Central memory CD8-positive, alpha-beta T cell (primary cell): ENCODE data around the gene RNU2-63P.
"Not testable (repeated sequence)": the region's sequence is repeated elsewhere in the genome, so short reads cannot be mapped to it uniquely, and the experiment has no call there.

ENCODE experiments used
- ATAC-seq: fragments of 150-1000 bp; cut with Tn5 transposase; replicated peaks from 2 replicates; pipeline ENCODE4 v1.10.0; 2022; ENCODE audit warnings: mild to moderate bottlenecking, moderate FRiP score, moderate number of reproducible peaks; ENCODE audit not compliant: poor library complexity, severe bottlenecking; ENCODE audit errors: extremely low read depth
- DNase-seq, 2 donors: peaks; one replicate each; pipeline ENCODE4 v3.0.0; 2021; ENCODE audit warnings: low spot score in 2 of 2
- H3K27ac Mint-ChIP-seq: one replicate; pipeline ENCODE4 v1.8.0; 2022; ENCODE audit warnings: low read depth, mild to moderate bottlenecking, moderate library complexity, mixed read lengths
- H3K27me3 Mint-ChIP-seq: one replicate; pipeline ENCODE4 v1.8.0; 2022; ENCODE audit warnings: mixed read lengths
- H3K36me3 Mint-ChIP-seq: one replicate; pipeline ENCODE4 v1.8.0; 2022; ENCODE audit warnings: mild to moderate bottlenecking, moderate library complexity, mixed read lengths; ENCODE audit not compliant: insufficient read depth
- H3K4me1 Mint-ChIP-seq: one replicate; pipeline ENCODE4 v1.8.0; 2022; ENCODE audit warnings: mixed read lengths
- H3K4me3 Mint-ChIP-seq: one replicate; pipeline ENCODE4 v1.8.0; 2022; ENCODE audit warnings: mild to moderate bottlenecking, moderate library complexity, mixed read lengths
- H3K9me3 Mint-ChIP-seq: one replicate; pipeline ENCODE4 v1.8.0; 2022; ENCODE audit warnings: mixed read lengths

RNU2-63P gene

GRCh38 chr2:88018909-88019308 is 2.6 kb upstream of the RNU2-63P start:
- ATAC-seq, result no peak
- peaks cover 19% of the 10 kb centered on the region for H3K4me1 Mint-ChIP-seq

GRCh38 chr2:88018077-88018805 is 1.9 kb upstream of the RNU2-63P start:
- not testable (repeated sequence) for H3K9me3 Mint-ChIP-seq, DNase-seq
- peak overlapping the region; percentile 57 for H3K27ac Mint-ChIP-seq

More at GRCh38 chr2:88018909-88019308, 2.6 kb upstream of the RNU2-63P start:
- Mint-ChIP-seq H3K27ac (no peak overlapping the region), H3K27me3 (no peaks in the 10 kb centered on the region), H3K4me3 (no peak overlapping the region), H3K9me3 (no peaks in the 10 kb centered on the region), H3K36me3 (peaks cover 14% of the 10 kb centered on the region)
- no peak for DNase-seq

GRCh38 chr2:88017780-88018038 is 1.4 kb upstream of the RNU2-63P start:
- DNase-seq, H3K27me3 Mint-ChIP-seq, H3K9me3 Mint-ChIP-seq, ATAC-seq: not testable (repeated sequence)
- peaks cover 14% of the 10 kb centered on the region for H3K36me3 Mint-ChIP-seq
- peaks cover 19% of the 10 kb centered on the region for H3K4me1 Mint-ChIP-seq
- peak overlapping the region; percentile 57 for H3K27ac Mint-ChIP-seq
- H3K4me3 Mint-ChIP-seq, result peak overlapping the region; percentile 88

More at GRCh38 chr2:88018077-88018805, 1.9 kb upstream of the RNU2-63P start:
- not testable (repeated sequence) for ATAC-seq, H3K27me3 Mint-ChIP-seq
- H3K4me3 Mint-ChIP-seq, result peak overlapping the region; percentile 88
- peaks cover 19% of the 10 kb centered on the region for H3K4me1 Mint-ChIP-seq
- H3K36me3 Mint-ChIP-seq, result peaks cover 14% of the 10 kb centered on the region

GRCh38 chr2:88016960-88017779 is 823 bp upstream of the RNU2-63P start:
- peaks cover 19% of the 10 kb centered on the region for H3K4me1 Mint-ChIP-seq
- peaks cover 14% of the 10 kb centered on the region for H3K36me3 Mint-ChIP-seq
- H3K27ac Mint-ChIP-seq, result peak overlapping the region; percentile 98
- ATAC-seq (peak; percentile 68), DNase-seq (no peak)
- H3K27me3 Mint-ChIP-seq, result no peaks in the 10 kb centered on the region
- peak overlapping the region; percentile 88 for H3K4me3 Mint-ChIP-seq
- H3K9me3 Mint-ChIP-seq, result no peaks in the 10 kb centered on the region

GRCh38 chr2:88011011-88011410 is 5.3 kb downstream of the RNU2-63P start:
- no peaks in the 10 kb centered on the region for H3K36me3 Mint-ChIP-seq
- no peak overlapping the region for H3K27ac Mint-ChIP-seq
- DNase-seq, result no peak
- no peak overlapping the region for H3K4me3 Mint-ChIP-seq
- H3K9me3 Mint-ChIP-seq, result no peaks in the 10 kb centered on the region
- no peak for ATAC-seq
- H3K4me1 Mint-ChIP-seq, result peaks cover under 1% of the 10 kb centered on the region
- H3K27me3 Mint-ChIP-seq, result no peaks in the 10 kb centered on the region

GRCh38 chr2:88010136-88010535 is 6.2 kb downstream of the RNU2-63P start:
- Mint-ChIP-seq H3K9me3 (no peaks in the 10 kb centered on the region), H3K27me3 (no peaks in the 10 kb centered on the region), H3K4me3 (no peak overlapping the region), H3K27ac (no peak overlapping the region), H3K36me3 (no peaks in the 10 kb centered on the region), H3K4me1 (no peaks in the 10 kb centered on the region)
- DNase-seq (no peak), ATAC-seq (no peak)

- Mint-ChIP-seq H3K9me3 (no peaks in the 10 kb centered on the region), H3K4me3 (no peak overlapping the region), H3K27ac (no peak overlapping the region), H3K36me3 (no peaks in the 10 kb centered on the region), H3K27me3 (no peaks in the 10 kb centered on the region), H3K4me1 (no peaks in the 10 kb centered on the region)
- no peak for ATAC-seq
- no peak for DNase-seq
Observed at GRCh38 chr2:88006912-88007439, 9.4 kb downstream of the RNU2-63P start.

GRCh38 chr2:88005776-88006175 is 10.6 kb downstream of the RNU2-63P start:
- Mint-ChIP-seq H3K27ac (no peak overlapping the region), H3K9me3 (no peaks in the 10 kb centered on the region)

GRCh38 chr2:88003074-88003755 is 13.1 kb downstream of the RNU2-63P start:
- ATAC-seq (no peak), DNase-seq (no peak)
- no peak overlapping the region for H3K4me3 Mint-ChIP-seq

More at GRCh38 chr2:88005776-88006175, 10.6 kb downstream of the RNU2-63P start:
- Mint-ChIP-seq H3K27me3 (no peaks in the 10 kb centered on the region), H3K4me3 (no peak overlapping the region), H3K36me3 (no peaks in the 10 kb centered on the region), H3K4me1 (no peaks in the 10 kb centered on the region)
- ATAC-seq (no peak), DNase-seq (no peak)

GRCh38 chr2:88002359-88002707 is 14.0 kb downstream of the RNU2-63P start:
- no peaks in the 10 kb centered on the region for H3K9me3 Mint-ChIP-seq
- no peaks in the 10 kb centered on the region for H3K27me3 Mint-ChIP-seq
- H3K36me3 Mint-ChIP-seq, result no peaks in the 10 kb centered on the region
- no peak for ATAC-seq
- no peak for DNase-seq
- no peak overlapping the region for H3K27ac Mint-ChIP-seq
- H3K4me1 Mint-ChIP-seq, result no peaks in the 10 kb centered on the region
- H3K4me3 Mint-ChIP-seq, result no peak overlapping the region

More at GRCh38 chr2:88003074-88003755, 13.1 kb downstream of the RNU2-63P start:
- Mint-ChIP-seq H3K4me1 (no peaks in the 10 kb centered on the region), H3K27ac (no peak overlapping the region), H3K9me3 (no peaks in the 10 kb centered on the region), H3K36me3 (no peaks in the 10 kb centered on the region), H3K27me3 (no peaks in the 10 kb centered on the region)

GRCh38 chr2:88000474-88000873 is 15.9 kb downstream of the RNU2-63P start:
- ATAC-seq, H3K4me3 Mint-ChIP-seq, H3K9me3 Mint-ChIP-seq, H3K27ac Mint-ChIP-seq, DNase-seq, H3K36me3 Mint-ChIP-seq, H3K27me3 Mint-ChIP-seq, H3K4me1 Mint-ChIP-seq: not testable (repeated sequence)

- no peak for ATAC-seq
- Mint-ChIP-seq H3K36me3 (no peaks in the 10 kb centered on the region), H3K4me1 (no peaks in the 10 kb centered on the region), H3K27me3 (no peaks in the 10 kb centered on the region), H3K27ac (no peak overlapping the region), H3K9me3 (no peaks in the 10 kb centered on the region), H3K4me3 (no peak overlapping the region)
- no peak for DNase-seq
Observed at GRCh38 chr2:87996570-87996969, 19.8 kb downstream of the RNU2-63P start.
